Activated naive CD8-positive, alpha-beta T cell treated with anti-CD3 and anti-CD28 coated beads, Interleukin-2, amount 50 U/mL, for 24 hours (primary cell): ENCODE data around the gene L2HGDH.
"Not testable (repeated sequence)": the region's sequence is repeated elsewhere in the genome, so short reads cannot be mapped to it uniquely, and the experiment has no call there.

Experiments used
- ATAC-seq: fragments of 150-1000 bp; cut with Tn5 transposase; one replicate; pipeline ENCODE4 v1.10.0; 2021
- DNase-seq: peaks from one replicate; pipeline ENCODE4 v3.0.0; 2021
- H3K27ac Mint-ChIP-seq: one replicate; pipeline ENCODE4 v1.8.0; 2021; ENCODE audit warnings: mild to moderate bottlenecking, mixed read lengths
- H3K27me3 Mint-ChIP-seq: one replicate; pipeline ENCODE4 v1.8.0; 2021; ENCODE audit warnings: mixed read lengths
- H3K36me3 Mint-ChIP-seq: one replicate; pipeline ENCODE4 v1.8.0; 2021; ENCODE audit warnings: low read depth, mixed read lengths
- H3K4me1 Mint-ChIP-seq: one replicate; pipeline ENCODE4 v1.8.0; 2021; ENCODE audit warnings: mixed read lengths
- H3K4me3 Mint-ChIP-seq: one replicate; pipeline ENCODE4 v1.8.0; 2021; ENCODE audit warnings: mild to moderate bottlenecking, moderate library complexity, mixed read lengths
- H3K9me3 Mint-ChIP-seq: one replicate; pipeline ENCODE4 v1.8.0; 2021; ENCODE audit warnings: mixed read lengths

Gene L2HGDH

DNA sequence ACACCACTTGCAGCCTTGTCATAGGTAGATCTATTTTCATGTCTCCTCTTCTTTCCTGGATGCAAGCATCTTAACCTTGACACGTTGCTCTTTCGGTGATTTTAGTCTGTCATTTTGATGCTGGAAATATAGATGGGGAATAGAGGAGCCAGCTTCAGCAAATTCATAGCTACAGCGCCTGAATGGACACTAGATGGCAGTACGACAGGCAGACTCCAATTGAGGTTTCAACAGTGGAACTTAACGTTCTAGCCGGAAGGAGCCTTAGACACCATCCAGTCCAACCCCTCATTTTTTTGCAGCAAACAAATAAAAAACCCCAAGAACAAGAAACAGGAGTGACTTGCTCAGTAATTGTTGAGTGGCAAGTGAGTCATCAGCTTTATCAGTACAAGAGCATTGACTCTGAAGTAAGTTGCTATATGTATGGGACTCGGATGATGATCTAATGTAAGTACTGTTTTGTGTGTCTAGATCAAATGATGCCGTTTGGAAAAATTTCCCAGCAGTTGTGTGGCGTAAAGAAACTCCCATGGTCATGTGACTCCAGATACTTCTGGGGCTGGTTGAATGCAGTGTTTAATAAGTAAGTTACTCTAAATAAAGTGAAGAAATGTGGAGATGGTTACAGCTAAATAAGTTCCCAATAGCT, 9.1 kb upstream of the L2HGDH start:
- H3K27me3 Mint-ChIP-seq: no peaks in the 10 kb centered on the region
- H3K36me3 Mint-ChIP-seq: peaks cover 16% of the 10 kb centered on the region
- H3K9me3 Mint-ChIP-seq: no peaks in the 10 kb centered on the region
- no peak overlapping the region for H3K27ac Mint-ChIP-seq
- peaks cover 28% of the 10 kb centered on the region for H3K4me1 Mint-ChIP-seq
- ATAC-seq (peak; percentile 98), DNase-seq (peak; percentile 55)
- H3K4me3 Mint-ChIP-seq: no peak overlapping the region

DNA sequence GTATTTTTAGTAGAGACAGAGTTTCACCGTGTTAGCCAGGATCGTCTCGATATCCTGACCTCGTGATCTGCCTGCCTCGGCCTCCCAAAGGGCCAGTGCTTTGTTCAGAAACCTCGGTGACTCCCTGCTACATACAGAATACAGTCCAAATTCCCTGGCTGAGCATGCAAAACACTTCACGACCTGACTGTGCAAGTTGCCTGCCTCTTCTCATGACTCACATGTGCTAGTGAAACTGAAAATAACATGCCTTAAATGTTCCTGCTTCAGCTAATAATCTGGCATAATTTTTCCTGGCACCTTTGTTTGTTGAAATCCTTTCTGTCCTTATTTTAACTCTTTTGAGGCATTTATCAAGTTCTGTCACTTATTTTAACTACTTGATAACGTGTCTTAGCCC, 8.3 kb upstream of the L2HGDH start:
- no peaks in the 10 kb centered on the region for H3K9me3 Mint-ChIP-seq
- no peak overlapping the region for H3K4me3 Mint-ChIP-seq
- DNase-seq: no peak
- H3K27ac Mint-ChIP-seq: no peak overlapping the region
- peaks cover 30% of the 10 kb centered on the region for H3K4me1 Mint-ChIP-seq
- peaks cover 18% of the 10 kb centered on the region for H3K36me3 Mint-ChIP-seq
- no peak for ATAC-seq
- H3K27me3 Mint-ChIP-seq: no peaks in the 10 kb centered on the region

DNA sequence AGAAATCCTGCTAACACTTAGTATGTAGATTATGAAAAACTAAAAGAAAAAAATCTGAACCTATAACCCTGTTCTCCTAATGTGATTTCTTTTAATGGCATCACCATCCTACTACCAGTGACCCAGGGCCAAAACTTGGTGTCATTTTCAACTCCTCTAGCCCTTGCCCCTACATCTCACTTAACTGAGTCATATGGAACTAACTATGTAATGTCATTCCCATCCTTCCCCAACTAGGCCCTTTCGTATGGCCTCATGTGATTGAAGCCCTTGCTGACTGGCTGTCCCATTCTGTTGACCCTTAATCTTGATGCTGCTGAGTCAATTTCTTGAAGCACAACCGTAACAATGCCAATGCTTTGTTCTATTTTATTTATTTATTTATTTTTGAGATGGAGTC, 7.7 kb upstream of the L2HGDH start:
- ATAC-seq (no peak), DNase-seq (no peak)
- H3K36me3 Mint-ChIP-seq: peaks cover 18% of the 10 kb centered on the region
- no peaks in the 10 kb centered on the region for H3K9me3 Mint-ChIP-seq
- H3K27ac Mint-ChIP-seq: no peak overlapping the region
- H3K4me1 Mint-ChIP-seq: peaks cover 30% of the 10 kb centered on the region
- no peaks in the 10 kb centered on the region for H3K27me3 Mint-ChIP-seq
- H3K4me3 Mint-ChIP-seq: no peak overlapping the region

DNA sequence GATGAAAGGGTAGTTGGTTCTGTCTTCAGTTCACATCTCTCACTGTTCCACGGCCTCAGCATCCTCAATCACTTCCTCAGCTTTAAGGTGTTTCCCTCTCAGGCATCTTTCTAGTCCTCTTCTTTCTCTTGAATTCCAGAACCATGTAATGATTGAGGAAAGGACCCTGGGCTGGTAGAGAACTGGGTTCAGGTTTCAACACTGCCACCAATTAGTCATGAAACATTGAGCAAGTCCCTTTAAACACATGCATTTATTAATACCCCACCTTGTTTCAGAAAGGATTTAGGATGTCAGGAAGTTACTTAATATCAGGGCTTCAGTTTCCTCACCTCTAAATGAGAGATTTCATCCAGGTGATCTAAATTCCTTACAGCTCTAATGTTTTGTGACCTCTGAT, 7.3 kb upstream of the L2HGDH start:
- Mint-ChIP-seq H3K4me3 (no peak overlapping the region), H3K36me3 (peaks cover 17% of the 10 kb centered on the region), H3K4me1 (peaks cover 31% of the 10 kb centered on the region), H3K9me3 (peaks cover 2% of the 10 kb centered on the region), H3K27me3 (no peaks in the 10 kb centered on the region), H3K27ac (no peak overlapping the region)
- no peak for ATAC-seq
- DNase-seq: no peak

DNA sequence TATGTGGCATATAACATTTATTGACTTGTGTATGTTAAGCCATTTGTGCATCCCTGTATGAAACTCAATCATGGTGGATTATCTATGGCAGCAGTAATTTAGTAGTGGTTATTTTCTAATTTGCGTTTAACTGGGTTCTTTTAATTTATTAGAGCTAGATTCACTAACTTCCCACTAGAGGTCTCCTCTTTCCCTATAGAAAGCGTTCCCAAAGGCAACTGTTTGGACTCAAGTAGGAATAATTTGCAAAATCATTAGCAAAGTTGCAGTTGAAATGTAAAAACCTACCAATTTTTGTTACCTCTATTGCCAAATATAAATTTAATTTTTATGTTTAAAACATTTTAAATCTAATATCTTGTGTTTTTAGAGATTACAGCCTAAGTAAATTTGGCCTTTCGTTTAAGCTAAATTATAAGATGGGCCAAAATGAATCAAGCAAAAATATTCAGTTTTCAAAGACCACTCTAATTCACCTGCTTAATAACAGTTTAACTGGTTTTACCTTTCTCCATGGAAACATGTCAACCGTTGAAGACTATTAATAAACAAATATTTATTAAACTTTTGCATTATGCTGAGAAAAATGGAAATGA, 6.1 kb upstream of the L2HGDH start:
- DNase-seq (no peak), ATAC-seq (no peak)
- Mint-ChIP-seq H3K27ac (no peak overlapping the region), H3K4me1 (peaks cover 42% of the 10 kb centered on the region), H3K9me3 (peaks cover 5% of the 10 kb centered on the region), H3K27me3 (no peaks in the 10 kb centered on the region), H3K4me3 (no peak overlapping the region), H3K36me3 (peaks cover 20% of the 10 kb centered on the region)

DNA sequence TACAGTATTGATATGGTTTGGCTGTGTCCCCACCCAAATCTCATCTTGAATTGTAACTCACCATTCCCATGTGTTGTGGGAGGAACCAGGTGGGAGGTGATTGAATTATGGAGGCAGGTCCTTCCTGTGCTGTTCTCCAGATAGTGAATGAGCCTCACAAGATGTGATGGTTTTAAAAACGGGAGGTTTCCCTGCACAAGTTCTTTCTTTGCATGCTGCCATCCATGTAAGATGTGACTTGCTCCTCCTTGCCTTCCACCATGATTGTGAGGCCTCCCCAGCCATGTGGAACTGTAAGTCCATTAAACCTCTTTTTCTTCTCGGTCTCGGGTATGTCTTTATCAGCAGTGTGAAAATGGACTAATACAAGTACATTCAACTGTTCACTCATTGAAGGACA, 2.1 kb upstream of the L2HGDH start:
- H3K4me1 Mint-ChIP-seq: peaks cover 46% of the 10 kb centered on the region
- not testable (repeated sequence) for H3K27me3 Mint-ChIP-seq, DNase-seq

DNA sequence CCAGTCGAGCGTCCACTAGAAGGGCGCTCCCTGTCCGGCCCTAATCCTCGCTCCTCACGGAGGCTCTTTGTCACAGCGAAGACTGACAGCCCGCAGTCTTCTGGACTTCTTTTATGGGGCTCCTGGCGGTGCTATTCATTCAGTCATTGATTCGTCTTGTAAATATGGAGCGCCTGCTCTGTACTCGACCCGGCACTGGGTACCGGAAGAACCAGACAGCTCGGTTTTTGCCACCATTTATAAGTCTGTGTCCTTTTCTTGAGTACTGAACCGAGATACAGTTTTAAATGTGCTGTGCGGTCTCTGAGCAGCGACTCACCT, 665 bp upstream of the L2HGDH start:
- DNase-seq (no peak), ATAC-seq (peak; percentile 24)

More for the DNA sequence above, 2.1 kb upstream of the L2HGDH start:
- not testable (repeated sequence) for H3K9me3 Mint-ChIP-seq, H3K27ac Mint-ChIP-seq, H3K4me3 Mint-ChIP-seq, ATAC-seq
- peaks cover 21% of the 10 kb centered on the region for H3K36me3 Mint-ChIP-seq

DNA sequence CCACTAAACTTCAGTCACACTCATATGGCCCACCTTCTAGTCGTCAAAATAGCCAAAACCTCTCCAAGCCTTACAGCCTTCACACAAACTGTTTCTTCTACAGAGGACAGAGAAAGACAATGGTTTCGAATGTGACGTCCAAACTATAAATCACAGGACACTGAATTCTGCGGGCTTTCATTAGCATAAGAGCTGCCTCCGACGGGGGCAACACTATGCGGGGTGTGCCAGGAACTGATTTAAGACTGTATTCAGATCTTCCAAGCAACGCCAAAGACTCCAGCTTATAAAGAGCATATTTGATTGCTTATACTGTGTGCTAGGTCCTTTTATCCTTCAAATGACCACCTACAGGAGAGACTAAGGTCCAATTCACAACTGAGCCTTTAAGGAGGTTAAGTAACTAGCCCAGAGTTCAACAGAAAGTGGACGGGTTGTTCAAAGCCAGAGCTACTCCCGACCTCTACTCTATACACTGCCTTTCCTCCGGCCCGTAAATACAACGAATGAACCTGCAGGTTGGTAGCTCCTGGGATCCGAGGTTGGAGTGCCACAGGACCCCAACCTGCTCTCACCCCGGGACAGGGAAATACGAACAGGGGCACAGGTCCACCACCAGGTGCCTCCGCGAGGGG, 575 bp downstream of the L2HGDH start:
- Mint-ChIP-seq H3K36me3 (peaks cover 21% of the 10 kb centered on the region), H3K4me1 (peaks cover 39% of the 10 kb centered on the region), H3K4me3 (peak overlapping the region; percentile 88), H3K9me3 (peaks cover 5% of the 10 kb centered on the region), H3K27ac (peak overlapping the region; percentile 96), H3K27me3 (no peaks in the 10 kb centered on the region)
- DNase-seq: no peak
- ATAC-seq: no peak

More for the DNA sequence above, 665 bp upstream of the L2HGDH start:
- Mint-ChIP-seq H3K36me3 (peaks cover 21% of the 10 kb centered on the region), H3K27ac (peak overlapping the region; percentile 96), H3K9me3 (peaks cover 5% of the 10 kb centered on the region), H3K4me1 (peaks cover 43% of the 10 kb centered on the region), H3K4me3 (peak overlapping the region; percentile 88), H3K27me3 (no peaks in the 10 kb centered on the region)

DNA sequence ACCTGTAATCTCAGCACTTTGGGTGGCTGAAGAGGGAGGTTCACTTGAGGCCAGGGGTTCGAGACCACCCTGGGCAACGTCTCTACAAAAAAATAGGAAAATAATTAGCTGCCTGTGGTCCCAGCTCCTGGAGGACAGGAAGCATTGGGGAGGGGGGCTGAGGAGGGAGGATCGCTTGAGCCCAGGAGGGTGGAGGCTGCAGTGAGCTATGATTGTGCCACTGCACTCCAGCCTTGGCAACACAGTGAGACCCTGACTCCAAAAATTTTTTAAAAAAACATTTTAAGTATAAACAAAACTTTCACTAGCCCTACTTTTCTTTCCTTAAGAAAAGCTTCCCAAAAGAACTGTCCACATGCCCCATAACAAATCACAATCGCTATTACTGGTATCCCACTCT, 1.6 kb downstream of the L2HGDH start:
- Mint-ChIP-seq H3K27me3 (no peaks in the 10 kb centered on the region), H3K4me3 (peak overlapping the region; percentile 88)

DNA sequence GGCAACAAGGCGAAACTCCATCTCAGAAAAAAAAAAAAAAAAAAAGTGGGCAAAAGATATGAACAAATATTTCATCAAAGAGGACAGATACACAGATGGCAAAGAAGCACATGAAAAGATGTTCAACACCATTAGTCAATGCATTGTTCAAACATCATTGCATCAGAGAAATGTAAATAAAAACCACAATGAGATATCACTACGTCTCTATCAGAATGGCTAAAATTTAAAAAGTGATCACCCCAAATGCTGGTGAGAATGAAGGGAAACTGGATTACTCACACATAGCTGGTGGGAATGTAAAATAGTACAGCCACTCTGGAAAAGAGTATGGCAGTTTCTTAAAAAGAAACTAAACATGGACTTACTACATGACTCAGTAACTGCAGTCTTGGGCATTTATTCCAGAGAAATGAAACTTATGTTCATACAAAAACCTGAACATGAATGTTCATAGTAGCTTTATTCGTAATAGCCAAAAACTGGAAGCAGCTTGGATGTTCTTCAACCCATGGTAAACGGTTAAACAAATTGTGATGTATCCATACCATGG, 3.6 kb downstream of the L2HGDH start:
- DNase-seq (no peak), ATAC-seq (no peak)
- Mint-ChIP-seq H3K27me3 (no peaks in the 10 kb centered on the region), H3K4me1 (peaks cover 26% of the 10 kb centered on the region), H3K27ac (no peak overlapping the region), H3K9me3 (no peaks in the 10 kb centered on the region), H3K36me3 (peaks cover 4% of the 10 kb centered on the region), H3K4me3 (no peak overlapping the region)

More for the DNA sequence above, 1.6 kb downstream of the L2HGDH start:
- DNase-seq: no peak
- Mint-ChIP-seq H3K4me1 (peaks cover 36% of the 10 kb centered on the region), H3K36me3 (peaks cover 15% of the 10 kb centered on the region), H3K9me3 (peaks cover 5% of the 10 kb centered on the region), H3K27ac (no peak overlapping the region)
- no peak for ATAC-seq

DNA sequence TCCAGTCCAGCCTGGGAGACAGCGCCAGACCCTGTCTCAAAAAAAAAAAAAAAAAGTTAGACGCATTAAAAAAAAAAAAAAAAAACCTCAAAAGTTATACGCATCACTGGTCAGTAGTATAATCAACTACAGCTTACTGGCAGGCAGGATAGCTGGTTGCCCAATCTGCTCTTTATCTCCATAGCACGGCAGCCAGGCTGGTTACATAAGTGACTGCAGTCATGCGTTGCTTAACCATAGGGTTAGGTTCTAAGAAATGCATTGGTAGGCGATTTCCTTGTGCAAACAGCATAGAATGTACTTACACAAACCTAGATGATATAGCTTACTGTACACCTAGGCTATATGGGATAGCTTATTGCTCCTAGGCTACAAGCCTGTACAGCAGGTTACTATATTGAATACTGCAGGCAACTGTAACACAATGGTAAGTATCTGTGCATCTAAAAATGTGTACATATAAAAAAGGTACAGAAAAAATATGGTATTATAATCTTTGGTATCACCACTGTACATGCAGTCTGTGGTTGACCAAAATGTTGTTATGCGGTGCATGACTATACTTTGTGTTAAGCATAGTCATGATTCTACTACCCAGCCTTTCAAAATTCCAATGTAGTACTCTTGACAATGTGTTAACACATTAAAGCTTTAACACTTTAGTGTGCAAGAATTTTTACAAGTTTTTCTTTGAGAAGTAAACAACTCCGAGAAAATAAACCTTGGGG, 8.1 kb downstream of the L2HGDH start:
- Mint-ChIP-seq H3K36me3 (peaks cover 9% of the 10 kb centered on the region), H3K4me3 (no peak overlapping the region), H3K9me3 (no peaks in the 10 kb centered on the region), H3K4me1 (peaks cover 5% of the 10 kb centered on the region), H3K27me3 (no peaks in the 10 kb centered on the region), H3K27ac (no peak overlapping the region)
- no peak for DNase-seq
- no peak for ATAC-seq

DNA sequence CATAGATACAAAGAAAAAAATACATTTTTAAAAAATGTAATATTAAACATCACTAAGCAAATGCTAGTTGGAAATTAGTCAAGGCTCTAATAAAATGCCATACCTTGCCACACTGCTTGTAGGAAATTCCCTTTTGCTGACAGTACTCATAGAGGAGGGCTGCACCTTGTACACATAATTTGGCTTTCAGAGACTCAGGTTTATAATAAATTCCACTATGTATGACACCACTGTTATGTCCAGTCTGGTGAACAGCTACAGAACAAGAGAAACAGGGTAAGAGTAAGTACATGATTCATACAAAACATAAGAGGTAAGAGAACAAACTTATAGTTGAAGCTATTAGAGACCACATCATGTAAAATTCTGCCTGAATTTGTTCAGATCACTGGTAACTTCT, 10.1 kb downstream of the L2HGDH start:
- ATAC-seq: peak; percentile 57

DNA sequence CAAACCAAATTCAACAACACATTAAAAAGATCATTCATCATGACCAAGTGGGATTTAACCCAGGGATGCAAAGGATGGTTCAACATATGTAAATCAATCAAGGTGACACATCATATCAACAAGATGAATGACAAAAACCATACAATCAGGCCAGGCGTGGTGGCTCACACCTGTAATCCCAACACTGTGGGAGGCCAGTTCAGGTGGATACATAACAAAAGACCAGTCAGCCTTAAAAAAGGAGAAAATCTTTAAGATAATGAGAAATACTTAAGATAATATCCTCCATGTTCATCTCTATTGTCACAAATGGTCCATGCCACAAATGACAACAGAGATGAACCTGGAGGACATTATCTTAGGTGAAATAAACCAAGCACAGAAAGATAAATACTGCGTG, 12.4 kb downstream of the L2HGDH start:
- no peaks in the 10 kb centered on the region for H3K27me3 Mint-ChIP-seq
- H3K4me3 Mint-ChIP-seq: no peak overlapping the region
- no peak for ATAC-seq
- no peaks in the 10 kb centered on the region for H3K9me3 Mint-ChIP-seq
- H3K4me1 Mint-ChIP-seq: no peaks in the 10 kb centered on the region
- no peak for DNase-seq
- H3K36me3 Mint-ChIP-seq: peaks cover 13% of the 10 kb centered on the region
- no peak overlapping the region for H3K27ac Mint-ChIP-seq

More for the DNA sequence above, 10.1 kb downstream of the L2HGDH start:
- Mint-ChIP-seq H3K4me3 (no peak overlapping the region), H3K27me3 (no peaks in the 10 kb centered on the region), H3K4me1 (no peaks in the 10 kb centered on the region), H3K27ac (no peak overlapping the region), H3K36me3 (peaks cover 13% of the 10 kb centered on the region), H3K9me3 (no peaks in the 10 kb centered on the region)
- DNase-seq: no peak

DNA sequence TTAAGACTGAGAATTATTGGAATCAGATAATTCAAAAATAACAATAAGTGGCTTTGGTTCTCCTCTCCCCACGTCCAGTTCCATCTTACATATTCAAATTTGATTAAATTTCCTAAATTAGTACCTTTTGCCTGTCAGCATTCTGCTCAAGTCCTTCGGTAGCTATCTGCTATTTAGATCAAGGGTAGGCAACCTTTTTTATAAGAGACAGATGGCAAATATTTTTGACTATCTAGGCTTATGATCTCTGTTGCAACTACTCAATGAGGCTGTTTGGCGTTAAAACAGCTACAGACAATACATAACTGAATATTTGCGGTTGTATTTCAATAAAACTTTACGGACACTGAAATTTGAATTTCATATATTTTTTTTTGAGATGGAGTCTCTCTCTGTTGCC, 21.7 kb downstream of the L2HGDH start:
- Mint-ChIP-seq H3K4me3 (no peak overlapping the region), H3K4me1 (no peaks in the 10 kb centered on the region), H3K27ac (no peak overlapping the region), H3K9me3 (no peaks in the 10 kb centered on the region), H3K36me3 (peaks cover 24% of the 10 kb centered on the region), H3K27me3 (no peaks in the 10 kb centered on the region)
- DNase-seq (no peak), ATAC-seq (no peak)
